Measurements from ENCODE around the gene NEK6.
A peak's percentile ranks its signal among the peaks of the same experiment; 100 is the strongest.
"Not testable (repeated sequence)": the region's sequence is repeated elsewhere in the genome, so short reads cannot be mapped to it uniquely, and the experiment has no call there.

Gene NEK6

DNA sequence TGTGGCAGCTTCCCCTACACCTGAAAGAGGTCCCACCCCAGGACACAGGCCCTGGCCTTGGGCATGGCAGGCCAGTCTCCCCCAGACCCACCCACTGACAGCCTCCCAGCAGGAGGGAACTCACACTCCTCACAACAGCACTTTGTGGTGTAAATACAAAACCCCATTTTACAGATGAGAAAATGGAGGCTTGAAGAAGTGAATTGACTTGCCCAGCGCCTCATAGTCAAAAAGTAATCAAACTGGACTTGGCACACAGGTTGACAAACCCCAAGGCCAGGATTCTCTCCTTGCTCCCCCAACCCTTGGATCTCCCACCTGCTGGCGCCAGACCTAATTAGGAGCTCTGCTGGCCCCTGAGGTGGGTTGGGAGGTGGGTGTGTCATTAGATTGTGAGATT, 29.2 kb upstream of the NEK6 start:
- DNase-seq (ENCODE audit: low read depth): no peak

DNA sequence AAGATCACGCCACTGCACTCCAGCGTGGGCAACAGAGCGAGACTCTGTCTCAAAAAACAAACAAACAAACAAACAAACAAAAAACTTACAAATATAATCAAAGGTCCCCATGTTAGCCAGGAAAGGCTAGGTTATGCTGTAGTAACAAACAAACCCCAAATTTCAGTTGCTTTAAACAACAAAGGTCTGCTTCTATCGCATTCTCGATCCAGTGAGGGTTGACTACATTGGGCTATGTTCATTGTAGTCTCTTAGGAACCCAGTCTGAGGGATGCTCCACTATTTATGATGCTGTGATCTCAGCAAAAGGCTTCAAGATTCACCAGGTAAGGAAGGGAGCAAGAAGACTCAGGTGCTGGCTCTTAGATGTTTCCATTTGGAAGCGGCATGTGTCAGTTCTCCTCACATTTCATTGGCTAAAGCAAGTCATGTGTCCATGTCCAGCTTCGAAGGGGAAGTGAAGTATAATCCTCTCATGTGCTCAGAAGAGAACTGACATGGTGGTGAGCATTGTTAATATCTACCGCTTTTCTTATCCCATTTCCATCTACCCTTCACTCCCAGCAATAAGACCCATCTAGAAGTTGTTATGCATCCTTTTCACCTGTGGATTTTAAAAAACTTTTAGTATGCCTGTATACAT, 26.5 kb upstream of the NEK6 start:
- DNase-seq (ENCODE audit: low read depth): no peak

DNA sequence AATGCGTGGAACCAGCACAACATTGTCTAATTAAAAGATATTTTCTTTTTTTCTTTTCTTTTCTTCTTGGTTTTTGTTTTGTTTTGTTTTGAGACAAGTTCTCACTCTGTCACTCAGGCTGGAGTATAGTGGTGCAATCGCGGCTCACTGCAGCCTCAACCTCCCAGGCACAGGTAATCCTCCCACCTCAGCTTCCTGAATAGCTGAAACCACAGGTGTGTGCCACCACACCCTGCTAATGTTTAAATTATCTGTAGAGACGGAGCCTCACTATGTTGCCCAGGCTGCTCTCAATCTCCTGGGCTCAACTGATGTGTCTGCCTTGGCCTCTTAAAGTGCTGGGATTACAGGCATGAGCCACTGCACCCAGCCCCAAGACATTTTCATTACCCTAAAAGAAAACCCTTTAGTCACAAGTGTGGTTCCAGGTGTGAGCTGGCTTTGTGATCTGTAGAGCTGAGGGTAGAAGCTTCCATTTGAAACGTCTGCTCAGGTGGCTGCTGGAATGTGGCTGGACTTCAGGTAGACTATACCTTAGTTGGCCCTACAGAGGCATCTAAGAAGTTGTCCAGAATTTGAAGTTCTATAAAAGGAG, 19.1 kb upstream of the NEK6 start:
- DNase-seq (ENCODE audit: low read depth): no peak

DNA sequence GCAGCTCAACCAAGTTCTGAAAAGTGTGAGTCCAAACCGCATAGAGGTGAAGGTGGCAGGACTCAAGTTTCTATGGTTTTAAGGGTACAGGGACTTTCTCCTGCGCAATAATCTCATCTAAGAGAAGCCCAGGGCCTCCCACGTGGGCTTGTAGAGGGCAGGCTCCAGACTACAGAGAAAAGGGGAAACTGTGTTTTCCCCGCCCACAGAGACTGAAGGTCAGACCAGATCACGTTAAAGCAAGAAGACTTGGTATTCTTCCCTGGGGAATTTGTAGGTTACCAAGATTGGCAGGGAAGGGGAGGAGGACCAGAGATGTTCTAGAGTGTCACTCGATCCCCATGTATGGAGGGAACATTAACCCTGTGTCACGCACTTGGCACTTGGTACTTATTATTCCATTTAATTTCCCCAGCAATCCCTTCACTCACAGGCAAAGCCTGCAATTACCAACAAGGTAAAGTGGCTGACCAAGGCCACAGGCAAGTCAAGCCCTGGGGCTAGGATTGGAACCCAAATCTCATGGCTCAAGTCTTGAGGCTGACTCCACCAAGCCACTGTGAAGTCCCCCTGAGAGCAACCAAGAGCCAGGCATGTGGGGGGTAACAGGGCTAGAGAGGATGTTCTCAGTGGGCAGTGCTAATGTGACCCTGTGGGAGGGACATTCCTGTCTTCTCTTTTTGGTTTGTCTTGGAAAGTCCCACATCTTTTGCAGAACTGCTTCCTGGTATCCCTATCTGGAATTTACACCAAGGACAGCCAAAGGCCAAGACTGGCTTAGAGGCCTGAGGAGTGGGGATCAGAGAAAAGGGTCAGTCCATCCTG, 18.3 kb upstream of the NEK6 start:
- DNase-seq (ENCODE audit: low read depth): no peak

DNA sequence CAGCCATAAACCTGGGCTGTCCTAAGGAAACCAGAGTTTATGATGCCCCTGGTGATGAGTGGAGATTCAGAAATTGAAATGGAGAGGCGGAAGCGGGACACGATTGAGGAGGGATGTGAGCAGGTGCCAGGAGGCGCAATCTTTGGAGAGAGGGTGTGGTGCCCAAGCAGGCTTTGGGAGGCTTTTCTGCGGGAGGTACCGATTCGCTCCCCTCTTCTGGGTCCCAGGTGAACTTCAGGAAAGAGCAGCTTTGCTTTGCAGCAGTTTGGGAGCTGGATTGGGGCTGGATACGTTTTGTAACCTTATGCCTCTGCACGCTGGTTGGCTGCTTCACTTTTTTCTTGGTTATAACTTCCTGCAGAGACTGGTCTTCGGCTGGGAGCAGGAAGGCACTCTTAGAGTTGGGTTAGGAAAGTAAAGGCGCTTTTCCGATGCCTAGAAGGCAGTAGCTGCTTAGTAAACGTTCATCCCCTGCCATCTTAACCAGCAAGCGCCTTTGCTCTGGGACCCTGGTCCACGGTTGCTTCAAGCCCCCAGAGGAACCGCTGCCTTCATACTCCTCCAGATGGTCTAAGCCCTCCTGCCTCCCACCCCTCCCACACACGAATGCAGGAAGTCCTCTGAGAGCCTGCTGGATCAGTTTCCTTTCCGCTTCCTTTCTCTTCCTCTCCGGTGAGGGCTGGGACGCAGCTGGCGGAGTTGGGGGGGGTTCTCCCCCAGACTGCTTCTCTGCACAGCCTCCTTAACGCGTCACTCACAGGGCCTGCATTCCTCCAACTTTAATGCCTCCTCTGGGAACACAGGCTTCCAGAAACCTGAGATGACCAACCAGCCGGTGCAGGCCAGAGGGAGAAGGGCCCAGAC, 15.2 kb upstream of the NEK6 start:
- DNase-seq (ENCODE audit: low read depth): no peak

DNA sequence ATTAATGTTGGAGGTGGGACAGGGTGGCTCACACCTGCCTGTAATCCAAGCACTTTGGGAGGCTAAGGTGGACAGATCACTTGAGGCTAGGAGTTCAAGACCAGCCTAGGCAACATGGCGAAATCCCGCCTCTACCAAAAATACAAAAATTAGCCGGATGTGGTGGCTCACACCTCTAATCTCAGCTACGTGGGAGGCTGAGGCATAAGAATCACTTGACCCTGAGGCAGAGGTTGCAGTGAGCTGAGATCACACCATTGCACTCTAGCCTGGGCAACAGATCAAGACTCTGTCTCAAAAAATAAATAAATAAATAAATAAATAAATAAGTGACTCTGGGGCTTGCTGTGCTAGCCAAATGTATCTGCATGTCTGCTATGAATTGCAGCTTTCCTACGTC, 10.4 kb upstream of the NEK6 start:
- not testable (repeated sequence) for DNase-seq (ENCODE audit: low read depth)

DNA sequence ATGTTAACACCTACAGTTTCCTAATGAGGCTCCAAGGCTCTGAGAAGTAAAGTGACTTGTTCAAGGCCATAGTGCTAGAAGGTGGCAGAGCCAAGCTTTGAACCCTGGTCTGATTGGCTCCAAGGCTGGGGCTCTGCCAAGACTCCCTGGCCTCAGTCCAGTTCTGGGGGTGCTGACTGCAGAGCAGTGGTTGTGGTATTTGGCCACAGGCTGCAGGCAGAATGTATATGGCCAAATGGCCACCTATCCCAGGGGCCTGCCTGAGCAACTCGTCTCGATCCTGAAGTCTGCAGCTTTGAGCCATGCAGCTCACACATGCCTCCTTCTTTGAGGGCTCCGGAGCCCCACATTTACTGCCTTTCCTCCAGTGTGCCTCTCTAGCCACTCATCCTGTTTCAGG, 9.7 kb upstream of the NEK6 start:
- no peak for DNase-seq (ENCODE audit: low read depth)

DNA sequence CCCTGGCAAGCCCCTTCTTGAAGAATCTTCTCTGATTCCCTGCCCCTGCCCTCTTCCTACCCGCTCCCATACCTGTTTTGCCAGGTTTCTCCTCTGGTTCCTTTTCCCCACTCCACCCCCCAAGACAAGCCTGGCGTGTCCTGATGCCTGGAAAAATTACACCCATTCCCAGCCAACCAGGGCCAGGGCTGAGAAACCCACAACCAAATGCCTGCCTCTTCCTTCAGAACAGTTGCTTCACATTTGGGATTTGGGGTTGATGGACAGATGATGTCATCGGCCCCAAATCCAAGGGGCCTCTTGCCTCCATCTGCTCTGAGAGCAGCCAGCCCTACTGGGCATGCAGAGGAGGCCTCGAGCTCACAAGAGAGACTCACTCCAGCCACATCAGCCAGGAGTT, 8.8 kb upstream of the NEK6 start:
- no peak for DNase-seq (ENCODE audit: low read depth)

DNA sequence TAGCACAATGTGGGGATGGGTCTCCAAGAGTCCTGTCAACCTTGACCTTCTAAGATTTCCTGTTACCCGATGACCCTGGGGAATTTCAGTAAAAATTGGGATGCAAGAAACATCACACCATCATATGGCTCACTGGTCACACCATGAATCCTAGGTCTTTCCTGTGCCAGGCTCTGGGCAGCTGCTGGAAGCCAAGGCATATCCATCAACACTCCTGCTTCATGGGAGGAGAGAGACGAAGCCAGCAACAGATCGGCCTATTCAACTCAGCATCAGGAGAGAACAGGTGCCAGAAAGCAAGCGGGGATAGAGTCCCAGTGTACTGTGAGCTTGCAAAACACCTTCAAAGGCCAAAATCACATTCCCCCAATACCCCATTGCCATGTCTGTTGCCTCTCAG, 6.5 kb upstream of the NEK6 start:
- DNase-seq (ENCODE audit: low read depth): no peak

DNA sequence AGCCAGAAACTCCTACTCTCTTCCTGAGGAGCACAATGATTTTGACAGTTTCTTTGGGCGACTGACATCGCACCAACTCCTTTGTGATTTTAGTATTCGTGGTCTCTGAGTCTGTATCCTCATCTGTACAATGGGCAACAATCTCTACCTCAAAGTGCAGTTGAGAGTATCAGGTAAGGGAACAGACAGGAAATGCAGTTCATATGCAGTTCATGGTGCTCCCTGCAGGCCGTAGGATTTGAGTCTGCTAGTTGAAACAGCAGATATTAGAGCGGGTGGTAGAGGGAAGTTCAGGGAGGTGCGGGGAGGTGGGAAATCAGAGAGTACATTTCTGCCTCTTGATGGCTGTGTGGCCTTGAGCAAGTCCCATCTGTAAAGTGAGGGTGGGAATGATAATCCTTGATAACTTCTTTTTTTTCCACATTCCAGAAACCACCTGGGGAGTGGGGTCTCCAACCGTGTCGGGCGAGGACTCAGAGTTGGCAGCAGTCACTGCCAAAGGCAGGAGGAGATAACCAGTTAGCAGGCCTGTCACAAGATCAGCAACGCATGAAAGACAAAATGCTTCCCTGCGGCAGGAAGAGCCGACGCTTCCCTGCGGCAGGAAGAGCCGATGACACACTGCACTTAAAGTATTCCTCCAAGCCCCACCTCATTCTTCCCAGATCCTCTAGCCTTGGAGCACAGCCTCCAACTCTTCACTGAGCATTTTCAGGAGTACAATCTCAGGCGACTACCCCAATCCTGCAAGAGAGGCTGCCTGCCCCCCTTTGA, 6.0 kb upstream of the NEK6 start:
- no peak for DNase-seq (ENCODE audit: low read depth)

DNA sequence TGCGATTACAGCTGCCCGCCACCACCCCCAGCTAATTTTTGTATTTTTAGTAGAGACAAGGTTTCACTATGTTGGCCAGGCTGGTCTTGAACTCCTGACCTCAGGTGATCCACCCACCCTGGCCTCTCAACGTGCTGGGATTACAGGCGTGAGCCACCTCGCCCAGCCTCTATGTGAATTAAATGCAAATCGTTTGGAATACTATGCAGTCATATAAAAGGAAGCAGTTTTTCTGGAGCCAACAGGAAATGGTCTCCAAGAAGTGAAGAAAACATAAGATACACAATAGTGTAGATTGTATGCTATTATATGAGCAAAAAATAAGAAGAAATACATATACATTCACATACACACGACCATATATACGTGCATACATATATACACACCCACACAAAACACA, 4.9 kb upstream of the NEK6 start:
- not testable (repeated sequence) for DNase-seq (ENCODE audit: low read depth)

DNA sequence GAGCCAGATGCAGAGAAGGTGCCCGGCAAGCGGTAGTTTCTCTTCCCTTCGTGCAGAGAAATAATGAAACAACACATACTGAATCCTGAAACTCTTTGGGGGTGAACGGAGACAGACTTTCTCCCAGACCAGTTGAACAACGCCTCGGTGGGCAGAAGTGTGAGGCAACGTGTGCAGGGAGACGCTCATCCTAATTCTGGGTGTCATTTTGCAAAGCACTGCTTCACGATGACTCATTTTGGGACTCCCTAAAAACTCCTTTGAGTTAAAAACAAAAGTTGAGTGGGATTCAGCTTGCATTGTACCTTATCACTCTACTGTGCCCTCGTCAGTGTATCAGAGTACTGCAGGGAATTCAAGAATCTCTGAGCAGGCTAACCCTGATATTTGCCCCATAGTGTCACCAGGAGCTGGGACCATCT, 3.5 kb upstream of the NEK6 start:
- DNase-seq (ENCODE audit: low read depth): no peak

DNA sequence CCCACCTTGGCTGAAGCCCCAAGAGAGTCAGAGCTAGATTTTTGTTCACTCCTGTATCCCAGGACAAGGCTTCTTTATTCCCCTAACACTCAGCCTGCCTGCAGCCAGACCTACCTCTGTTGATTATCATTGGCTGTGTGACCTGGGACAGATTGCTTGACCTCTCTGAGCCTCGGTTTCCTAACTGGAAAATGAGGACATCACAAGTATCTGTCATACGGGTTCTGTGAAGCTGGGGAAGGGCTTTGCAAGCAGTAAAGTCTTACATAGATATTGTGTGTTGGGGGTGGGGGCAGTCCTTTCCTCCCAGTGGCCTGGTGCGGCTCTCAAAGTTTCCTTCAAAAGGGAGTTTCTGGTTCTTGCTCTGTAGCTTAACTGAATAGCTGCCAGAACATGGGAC, 2.5 kb upstream of the NEK6 start:
- no peak for DNase-seq (ENCODE audit: low read depth)

DNA sequence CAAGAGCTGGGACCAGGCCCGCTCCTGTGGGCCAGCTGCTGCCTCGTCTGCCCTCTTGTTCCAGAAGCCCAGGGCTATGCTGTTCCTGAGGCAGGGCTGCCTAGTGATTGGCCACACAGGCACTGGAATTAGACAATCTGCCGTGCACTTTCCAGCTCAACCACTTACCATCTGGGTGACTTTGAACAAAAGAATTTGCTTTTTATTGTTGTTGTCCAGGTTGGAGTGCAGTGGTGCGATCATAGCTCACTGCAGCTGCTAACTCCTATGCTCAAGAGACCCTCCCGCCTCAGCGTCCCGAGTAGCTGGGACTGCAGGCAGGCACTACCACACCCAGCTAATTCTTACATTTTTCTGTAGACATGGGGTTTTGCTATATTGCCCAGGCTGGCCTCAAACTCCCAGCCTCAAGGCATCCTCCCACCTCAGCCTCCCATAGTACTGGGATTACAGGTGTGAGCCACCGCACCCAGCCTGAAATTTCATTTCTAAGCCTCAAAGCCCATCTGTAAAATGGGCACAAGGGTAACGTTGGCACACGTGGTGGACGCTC, 1.2 kb upstream of the NEK6 start:
- peak; percentile 87 for DNase-seq (ENCODE audit: low read depth)

DNA sequence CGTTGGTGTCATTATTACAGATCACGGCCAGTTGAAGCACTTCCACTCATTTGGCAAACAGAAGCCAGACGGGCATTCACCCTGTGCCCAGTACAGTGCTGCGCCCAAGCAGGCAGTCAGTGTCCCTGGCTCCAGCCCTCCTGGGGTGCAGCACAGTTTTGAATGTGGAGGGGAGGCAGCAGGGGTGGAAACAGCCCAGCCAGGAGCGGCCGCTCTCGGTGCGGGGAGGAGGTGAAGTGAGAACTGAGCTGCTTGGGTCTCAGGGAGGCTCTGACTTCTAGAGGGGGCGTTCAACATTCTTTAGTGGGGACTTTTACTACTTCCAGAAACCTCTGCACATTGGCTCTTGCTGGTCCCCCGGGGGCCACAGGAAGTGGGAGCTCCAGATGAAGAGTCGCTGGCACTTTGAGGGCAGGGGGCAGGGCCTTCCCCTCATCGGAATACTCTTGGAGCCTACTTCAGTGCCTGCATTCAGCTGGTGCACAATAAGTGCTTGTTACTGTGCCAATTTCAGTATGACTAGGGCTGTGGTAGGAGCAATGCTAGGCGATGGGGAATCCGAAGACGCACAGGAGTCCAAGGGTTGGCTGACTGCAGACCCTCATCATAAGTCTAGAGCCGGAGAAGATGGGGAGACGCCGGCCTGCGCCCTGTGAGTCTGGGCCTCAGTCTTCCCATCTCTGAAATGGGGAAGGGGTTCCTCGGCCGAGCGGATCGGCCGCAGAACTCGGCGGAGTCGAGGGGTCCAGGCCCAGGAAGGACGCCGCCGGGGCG, 492 bp upstream of the NEK6 start:
- no peak for DNase-seq (ENCODE audit: low read depth)

DNA sequence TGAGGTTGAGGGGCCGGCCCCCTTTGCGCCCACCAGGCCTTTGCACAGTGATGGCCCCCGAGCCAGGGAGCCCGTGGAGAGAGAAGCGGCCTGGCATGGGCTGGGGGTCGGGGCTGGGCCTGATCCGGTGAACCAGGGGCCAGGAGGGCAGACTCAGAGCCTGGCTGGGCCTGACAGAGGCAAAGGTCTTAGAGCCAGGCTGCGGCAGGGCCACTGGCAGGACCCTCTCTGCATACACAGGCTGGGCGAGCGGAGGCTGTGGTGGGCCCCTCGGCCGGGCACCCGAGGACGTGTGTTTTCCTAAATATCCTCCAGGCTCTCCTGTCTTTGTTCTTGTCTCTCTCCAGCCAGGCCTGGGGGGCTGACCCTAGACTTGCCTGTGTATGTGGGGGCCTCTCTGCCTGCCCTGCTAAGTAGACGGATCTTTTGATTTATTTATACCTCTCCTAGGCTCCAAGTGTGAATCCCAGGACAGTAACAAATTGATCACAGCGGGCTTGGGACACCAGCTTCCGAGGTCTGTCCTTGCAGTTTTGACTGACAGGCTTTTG, 933 bp downstream of the NEK6 start:
- DNase-seq (ENCODE audit: low read depth): no peak

DNA sequence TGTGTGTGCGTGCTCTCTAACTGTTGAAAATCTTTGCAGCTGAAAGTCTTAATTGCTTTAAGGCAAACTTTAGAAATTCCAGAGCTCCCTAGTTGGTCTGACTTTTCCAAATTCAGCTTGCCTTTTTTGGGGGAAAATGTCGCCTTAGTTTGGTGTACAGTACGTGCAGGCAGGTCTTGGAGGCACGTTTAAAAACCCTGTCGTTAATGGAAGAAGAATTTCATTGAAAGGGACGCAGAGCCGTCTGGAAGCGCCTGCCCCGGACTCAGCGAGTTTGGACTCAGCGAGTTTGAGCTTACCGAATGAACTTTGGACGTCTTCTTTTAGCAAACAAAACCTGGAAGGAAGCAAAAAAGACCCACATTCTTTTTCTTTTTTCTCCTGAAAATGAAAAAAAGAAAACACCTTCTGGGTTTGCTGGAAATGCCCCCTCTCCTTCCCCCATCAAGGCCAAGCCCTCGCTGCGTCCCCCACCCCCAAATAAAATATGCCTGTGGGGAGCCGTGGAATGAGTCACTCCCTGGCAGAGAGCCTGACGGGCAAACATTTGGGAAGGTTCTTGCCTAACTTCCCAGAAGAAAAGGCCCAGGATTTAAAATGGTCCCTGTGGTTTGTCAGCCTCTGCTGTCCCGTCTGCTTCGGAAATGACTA, 1.5 kb downstream of the NEK6 start:
- DNase-seq (ENCODE audit: low read depth): peak; percentile 82

DNA sequence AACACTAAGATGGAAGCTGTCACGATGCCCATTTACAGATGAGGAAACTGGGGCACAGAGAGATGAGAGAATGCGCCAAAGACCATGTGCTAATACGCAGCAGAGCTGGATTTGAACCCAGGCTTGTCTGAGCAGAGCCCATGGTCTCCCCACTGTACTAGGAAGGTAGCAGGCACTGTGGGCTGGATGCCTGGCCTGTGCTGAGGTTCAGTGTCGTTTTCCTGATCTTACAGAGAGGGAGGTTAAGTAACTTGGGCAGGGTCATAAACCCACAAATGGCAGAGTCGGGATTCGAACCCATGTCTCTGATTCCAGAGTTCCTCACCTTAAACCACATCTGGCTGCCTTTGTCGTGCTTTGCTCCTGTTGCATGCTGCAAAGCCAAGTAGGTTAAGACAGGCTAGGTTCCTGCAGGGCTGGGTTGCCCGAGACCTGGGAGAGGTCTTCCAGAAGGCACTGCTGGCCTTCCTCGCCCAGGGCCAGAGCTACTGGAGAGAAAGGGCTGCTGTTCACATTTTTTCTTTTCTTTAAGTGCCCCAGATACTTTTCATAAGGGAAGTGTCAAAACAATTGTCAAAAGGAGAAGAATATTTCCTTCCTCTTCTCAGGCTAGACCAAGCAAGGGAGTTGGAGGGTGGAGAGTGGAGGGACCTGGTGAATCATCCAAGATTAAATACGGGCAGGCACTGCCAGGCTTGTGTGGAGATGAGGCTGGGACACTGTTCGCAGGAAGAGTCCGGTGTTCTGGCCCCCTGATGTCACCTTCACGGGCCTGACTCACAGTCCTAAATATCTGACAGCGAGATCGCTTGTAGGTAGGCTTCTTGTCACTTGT, 3.2 kb downstream of the NEK6 start:
- no peak for DNase-seq (ENCODE audit: low read depth)

All from GM04504 (cell line).